Embryonic facial prominence (tissue), 1 donor: ENCODE measurements around the gene TNS4.

Experiments used
- DNase-seq: peaks from one replicate; pipeline ENCODE4 v3.0.0-alpha.2; 2016; ENCODE audit errors: extremely low spot score

The TNS4 gene

DNA sequence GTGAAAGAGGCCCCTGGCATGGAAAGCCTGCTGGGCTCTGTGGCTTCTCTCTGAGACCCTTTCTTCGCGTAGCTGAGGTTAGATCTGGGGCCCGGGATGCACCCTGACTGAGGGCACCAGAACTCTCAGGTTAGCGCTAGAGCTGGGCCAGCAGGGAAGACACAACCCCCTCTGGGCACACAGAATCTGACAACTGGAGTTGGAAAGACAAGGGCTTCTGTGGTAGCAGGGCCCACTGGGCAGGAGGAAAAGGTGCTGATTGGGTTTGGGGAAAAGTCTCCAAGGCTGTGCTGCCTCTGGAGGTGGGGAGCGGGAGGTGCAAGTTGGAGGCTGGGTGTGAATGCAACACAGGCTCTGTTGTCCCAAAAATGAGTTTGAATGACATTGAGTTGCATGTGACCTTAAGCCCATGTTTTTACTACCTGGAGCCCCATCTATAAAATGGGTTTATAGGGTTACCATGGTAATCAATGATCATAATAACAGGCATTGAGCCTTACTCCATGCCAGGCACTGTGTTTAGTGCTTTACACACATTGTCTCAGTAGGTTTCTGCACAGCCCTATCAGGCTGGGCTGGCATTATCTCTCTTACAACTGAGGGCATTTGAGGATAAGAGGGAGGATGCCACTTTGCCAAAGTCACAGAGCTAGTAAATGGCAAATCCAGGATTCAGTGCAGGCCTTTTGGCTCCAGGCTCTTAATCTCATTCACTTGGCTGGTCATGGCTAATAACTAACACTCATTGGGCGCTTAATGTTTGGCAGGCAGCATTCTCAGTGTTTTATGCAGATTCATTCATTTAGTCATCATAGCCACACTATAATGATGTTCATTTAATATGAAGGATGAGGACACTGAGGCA is 67.6 kb downstream of the TNS4 start:
- no peak for DNase-seq

DNA sequence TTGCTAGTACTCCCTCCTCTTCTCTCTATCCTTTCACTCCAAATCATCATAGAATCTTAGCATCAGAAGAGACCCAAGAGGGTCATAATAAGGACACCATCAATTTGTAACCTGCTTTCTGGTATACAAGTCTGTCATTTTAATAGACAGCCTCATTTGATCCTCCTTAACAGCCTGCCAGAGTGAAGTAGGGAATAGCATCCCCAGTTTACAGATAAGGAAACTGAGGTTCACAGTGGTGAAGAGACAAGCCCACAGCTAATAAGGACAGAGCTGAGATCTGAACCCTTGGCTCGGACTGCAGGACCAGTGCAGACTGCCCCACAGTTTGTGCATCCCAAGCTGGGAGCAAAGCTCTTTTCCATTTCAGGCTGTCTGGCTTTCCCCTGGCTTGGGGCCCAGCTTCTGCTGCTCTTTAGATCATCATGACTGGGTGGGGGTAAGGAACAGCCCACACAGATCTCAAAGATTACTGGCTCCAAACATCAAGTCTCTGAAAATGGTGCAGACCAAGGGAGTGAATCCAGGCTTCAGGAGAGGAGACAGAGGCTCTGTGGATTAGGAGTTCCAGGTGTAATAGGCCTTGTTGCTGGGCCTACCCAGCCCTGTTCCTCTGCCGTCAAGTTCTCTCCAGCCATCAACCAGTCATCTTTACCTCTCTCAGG is 68.4 kb downstream of the TNS4 start:
- no peak for DNase-seq

- no peak for DNase-seq
Measured at GRCh38 chr17:40431231-40431602, 70.2 kb downstream of the TNS4 start.

DNA sequence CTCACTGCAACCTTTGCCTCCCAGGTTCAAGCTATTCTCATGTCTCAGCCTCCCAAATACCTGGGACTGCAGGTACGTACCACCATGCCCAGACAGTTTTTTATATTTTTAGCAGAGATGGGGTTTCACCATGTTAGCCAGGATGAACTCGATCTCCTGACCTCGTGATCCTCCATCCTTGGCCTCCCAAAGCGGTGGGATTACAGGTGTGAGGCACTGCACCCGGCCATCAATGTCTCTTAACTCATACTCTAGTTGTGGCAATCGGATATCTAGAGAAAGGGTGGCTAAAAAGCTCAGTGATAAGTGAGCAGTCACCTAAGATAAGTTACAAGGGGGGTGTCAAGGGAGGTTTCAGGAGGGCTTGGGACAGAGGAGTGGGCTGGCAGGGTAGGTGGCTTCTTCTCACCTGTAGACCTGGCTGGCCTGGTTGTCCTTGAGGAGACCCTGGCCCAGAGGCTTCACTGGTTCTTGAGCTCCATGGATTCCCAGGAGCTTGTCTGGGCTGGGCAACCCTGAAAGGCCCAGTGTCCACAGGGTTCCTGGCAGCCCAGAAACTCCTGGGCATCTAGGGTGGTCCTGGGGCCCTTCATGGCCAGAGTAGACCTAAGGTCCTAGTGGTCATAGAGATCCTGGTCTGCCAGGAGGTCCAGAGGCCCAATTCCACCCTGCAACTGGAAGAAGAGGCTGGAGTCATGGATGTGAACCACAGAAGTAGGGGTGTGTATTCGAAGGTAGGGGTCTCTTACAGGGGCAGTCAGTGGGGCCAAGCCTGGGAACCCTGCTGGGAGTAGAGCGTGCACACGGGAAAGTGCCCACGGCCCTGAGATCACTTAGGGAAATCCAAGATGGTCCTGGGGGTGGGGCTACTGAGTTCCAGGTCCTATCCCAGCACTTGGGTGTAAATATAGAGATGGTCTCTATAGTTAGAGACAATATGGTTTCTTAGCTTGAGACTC is 70.9 kb downstream of the TNS4 start:
- DNase-seq = no peak

DNA sequence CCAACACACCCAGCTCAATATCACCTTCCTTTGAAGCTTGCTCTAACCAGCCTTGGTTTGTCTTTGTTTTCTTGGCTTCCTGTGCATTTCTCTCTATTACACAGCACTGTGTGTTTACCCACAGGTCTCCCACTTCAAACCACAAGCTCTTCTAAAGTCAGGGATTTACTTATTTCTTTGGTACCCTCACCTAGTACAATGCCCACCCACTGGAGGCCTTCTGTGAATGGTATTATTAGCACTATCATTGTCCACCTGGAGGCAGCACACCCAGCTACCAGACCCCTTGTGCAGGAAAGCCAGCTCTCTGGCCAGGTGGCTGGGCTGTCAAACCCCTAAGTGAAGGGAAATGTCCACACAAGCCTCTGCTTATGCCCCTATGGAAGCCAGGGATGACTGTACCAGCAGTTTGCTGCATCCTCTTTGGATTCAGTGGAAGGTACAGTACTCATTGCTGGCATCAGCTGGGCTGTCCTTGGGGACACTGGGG is 74.4 kb downstream of the TNS4 start:
- no peak for DNase-seq
